ENCODE results near the gene VN1R5.
A peak's percentile ranks its signal among the peaks of the same experiment; 100 is the strongest.
"Not testable (repeated sequence)": the region's sequence is repeated elsewhere in the genome, so short reads cannot be mapped to it uniquely, and the experiment has no call there.

The VN1R5 gene

GRCh38 chr1:247286134-247286670 is 30.3 kb downstream of the VN1R5 start:
- in situ Hi-C loops (cut with MboI; ENCODE audit: low sequenced_read_pairs, unreplicated experiment): no loop called here
- TF ChIP-seq CTCF (IDR thresholded peaks at IDR 0.05; ENCODE audit: borderline replicate concordance, control extremely low read depth, extremely low read depth, insufficient read depth, missing control alignments): no peak
- DNase-seq (ENCODE audit: low spot score): no peak

GRCh38 chr1:247287460-247287859 is 31.6 kb downstream of the VN1R5 start:
- in situ Hi-C loops (cut with MboI; ENCODE audit: low sequenced_read_pairs, unreplicated experiment): no loop called here
- TF ChIP-seq CTCF (IDR thresholded peaks at IDR 0.05; ENCODE audit: borderline replicate concordance, control extremely low read depth, extremely low read depth, insufficient read depth, missing control alignments): no peak
- DNase-seq (ENCODE audit: low spot score): no peak

- in situ Hi-C loops (cut with MboI; ENCODE audit: low sequenced_read_pairs, unreplicated experiment): no loop called here
- DNase-seq (ENCODE audit: low spot score): no peak
- no peak for TF ChIP-seq CTCF (IDR thresholded peaks at IDR 0.05; ENCODE audit: borderline replicate concordance, control extremely low read depth, extremely low read depth, insufficient read depth, missing control alignments)
Observed at GRCh38 chr1:247288341-247288740, 32.5 kb downstream of the VN1R5 start.

- DNase-seq (ENCODE audit: low spot score); in situ Hi-C loops (cut with MboI; ENCODE audit: low sequenced_read_pairs, unreplicated experiment): not testable (repeated sequence)
Observed at GRCh38 chr1:247289274-247289892, 33.5 kb downstream of the VN1R5 start.

GRCh38 chr1:247290576-247290975 is 34.7 kb downstream of the VN1R5 start:
- no peak for DNase-seq (ENCODE audit: low spot score)
- TF ChIP-seq CTCF (IDR thresholded peaks at IDR 0.05; ENCODE audit: borderline replicate concordance, control extremely low read depth, extremely low read depth, insufficient read depth, missing control alignments): no peak
- in situ Hi-C loops (cut with MboI; ENCODE audit: low sequenced_read_pairs, unreplicated experiment): no loop called here

GRCh38 chr1:247291161-247291560 is 35.3 kb downstream of the VN1R5 start:
- in situ Hi-C loops (cut with MboI; ENCODE audit: low sequenced_read_pairs, unreplicated experiment): no loop called here
- peak; percentile 16 for DNase-seq (ENCODE audit: low spot score)
- TF ChIP-seq CTCF (IDR thresholded peaks at IDR 0.05; ENCODE audit: borderline replicate concordance, control extremely low read depth, extremely low read depth, insufficient read depth, missing control alignments): no peak

- in situ Hi-C loops (cut with MboI; ENCODE audit: low sequenced_read_pairs, unreplicated experiment): no loop called here
- no peak for TF ChIP-seq CTCF (IDR thresholded peaks at IDR 0.05; ENCODE audit: borderline replicate concordance, control extremely low read depth, extremely low read depth, insufficient read depth, missing control alignments)
- DNase-seq (ENCODE audit: low spot score): peak; percentile 13
Observed at GRCh38 chr1:247291833-247292561, 36.1 kb downstream of the VN1R5 start.
